Keratinocyte (primary cell): ENCODE measurements around the gene FRA10AC1.

Experiments used
- EZH2 ChIP-seq: IDR thresholded peaks from one replicate; pipeline ENCODE4 v1.6.1; 2012; ENCODE audit warnings: inconsistent platforms, mild to moderate bottlenecking, low read length, moderate library complexity
- TF ChIP-seq, protein P1 (sequence below), 3 experiments: IDR thresholded peaks in 1 of 3; conservative IDR thresholded peaks in 1 of 3; optimal IDR thresholded peaks in 1 of 3; 2 replicates in 2 of 3; 3 replicates in 1 of 3; pipeline versions ENCODE3 to v1.5.1; 2011; ENCODE audit warnings: low read length in 3 of 3, mild to moderate bottlenecking in 3 of 3, moderate library complexity in 2 of 3, control low read depth in 1 of 3, inconsistent platforms in 1 of 3; ENCODE audit not compliant: insufficient read depth in 2 of 3; ENCODE audit errors: extremely low read depth in 1 of 3

DNA sequence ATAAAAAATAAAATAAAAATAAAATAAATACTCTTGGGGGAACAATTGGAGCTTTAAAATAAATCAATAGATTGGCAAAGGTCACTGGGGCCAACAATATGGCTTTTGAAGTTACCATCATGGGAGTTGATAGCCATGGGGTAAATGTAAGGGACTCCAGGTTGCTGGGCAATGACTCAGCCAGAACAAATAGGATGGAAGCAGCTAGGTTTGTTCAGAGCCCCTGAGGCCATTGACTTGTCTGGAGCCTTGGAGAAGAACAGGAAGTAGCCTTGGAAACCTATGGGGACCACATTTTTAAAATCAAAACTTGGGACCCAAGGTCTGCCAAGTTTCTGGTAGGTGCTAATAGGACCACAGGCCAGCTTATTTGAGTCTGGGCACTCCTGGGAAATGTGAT lies 20.2 kb upstream of the FRA10AC1 start:
- TF ChIP-seq, protein P1, sequence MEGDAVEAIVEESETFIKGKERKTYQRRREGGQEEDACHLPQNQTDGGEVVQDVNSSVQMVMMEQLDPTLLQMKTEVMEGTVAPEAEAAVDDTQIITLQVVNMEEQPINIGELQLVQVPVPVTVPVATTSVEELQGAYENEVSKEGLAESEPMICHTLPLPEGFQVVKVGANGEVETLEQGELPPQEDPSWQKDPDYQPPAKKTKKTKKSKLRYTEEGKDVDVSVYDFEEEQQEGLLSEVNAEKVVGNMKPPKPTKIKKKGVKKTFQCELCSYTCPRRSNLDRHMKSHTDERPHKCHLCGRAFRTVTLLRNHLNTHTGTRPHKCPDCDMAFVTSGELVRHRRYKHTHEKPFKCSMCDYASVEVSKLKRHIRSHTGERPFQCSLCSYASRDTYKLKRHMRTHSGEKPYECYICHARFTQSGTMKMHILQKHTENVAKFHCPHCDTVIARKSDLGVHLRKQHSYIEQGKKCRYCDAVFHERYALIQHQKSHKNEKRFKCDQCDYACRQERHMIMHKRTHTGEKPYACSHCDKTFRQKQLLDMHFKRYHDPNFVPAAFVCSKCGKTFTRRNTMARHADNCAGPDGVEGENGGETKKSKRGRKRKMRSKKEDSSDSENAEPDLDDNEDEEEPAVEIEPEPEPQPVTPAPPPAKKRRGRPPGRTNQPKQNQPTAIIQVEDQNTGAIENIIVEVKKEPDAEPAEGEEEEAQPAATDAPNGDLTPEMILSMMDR (optimal IDR thresholded peaks at IDR 0.05 in 1 of 3, IDR thresholded peaks at IDR 0.05 in 1 of 3, conservative IDR thresholded peaks at IDR 0.05 in 1 of 3; ENCODE audit: extremely low read depth in 1 of 3, insufficient read depth in 2 of 3, low read length in 3 of 3): no peak
- TF ChIP-seq EZH2: no peak
